MCF 10A (cell line): Measurements from ENCODE around the gene DENND4C. TPM values are rescaled to one million over a fixed set of nuclear protein-coding genes. Genes with fewer than 3 reads are reported as not detected.

Experiments used
- BruUV-seq: library from RNA; stranded (reverse); fragments of 400-500 nt; replicated peaks from 2 replicates; lab custom pipeline; 2021; lab: Mats Ljungman, UMichigan
- CTCF ChIA-PET: fragments of 300-600 bp; sonication (Branson Sonifier 250); formaldehyde crosslinking; extraction: SDS; loops from one replicate; lab custom pipeline; 2021; ENCODE audit warnings: antibody characterized with exemption, inconsistent platforms; lab: Yijun Ruan, JAX
- POLR2A ChIA-PET: fragments of 300-600, 350-650 bp; sonication (Branson Sonifier 250); formaldehyde crosslinking; extraction: SDS; loops from one replicate; lab custom pipeline; 2020; ENCODE audit warnings: antibody characterized with exemption, inconsistent platforms; lab: Yijun Ruan, JAX
- DNase-seq: peaks from one replicate; pipeline ENCODE4 v3.0.0-alpha.2; 2018; ENCODE audit not compliant: unreplicated experiment
- H3K27ac Mint-ChIP-seq: one replicate; pipeline ENCODE4 v1.8.0; 2022; ENCODE audit warnings: mild to moderate bottlenecking, low read depth, mixed read lengths; ENCODE audit not compliant: unreplicated experiment
- H3K27me3 Mint-ChIP-seq: one replicate; pipeline ENCODE4 v1.8.0; 2022; ENCODE audit warnings: mixed read lengths; ENCODE audit not compliant: insufficient read depth, unreplicated experiment
- H3K36me3 Mint-ChIP-seq: one replicate; pipeline ENCODE4 v1.8.0; 2022; ENCODE audit warnings: mild to moderate bottlenecking, moderate library complexity, mixed read lengths; ENCODE audit not compliant: insufficient read depth, unreplicated experiment
- H3K4me1 Mint-ChIP-seq: one replicate; pipeline ENCODE4 v1.8.0; 2022; ENCODE audit warnings: mixed read lengths; ENCODE audit not compliant: insufficient read depth, unreplicated experiment
- H3K4me3 Mint-ChIP-seq: one replicate; pipeline ENCODE4 v1.8.0; 2022; ENCODE audit warnings: mild to moderate bottlenecking, moderate library complexity, mixed read lengths; ENCODE audit not compliant: unreplicated experiment
- H3K9me3 Mint-ChIP-seq: one replicate; pipeline ENCODE4 v1.8.0; 2022; ENCODE audit warnings: mixed read lengths; ENCODE audit not compliant: unreplicated experiment
- CTCF ChIP-seq: fragments of 200-600 bp; IDR thresholded peaks from one replicate; pipeline ENCODE4 v1.8.0; 2022; ENCODE audit warnings: antibody characterized with exemption, mild to moderate bottlenecking; ENCODE audit not compliant: unreplicated experiment
- intact Hi-C: fragments of 100-400 bp; cut with micrococcal nuclease; formaldehyde crosslinking; loops from 2 replicates; pipeline ENCODE4 v1.14.1; 2022
- total RNA-seq: library from RNA; stranded (reverse); gene quantifications from 2 replicates; pipeline ENCODE4 v1.2.3, GENCODE V29; 2022

The DENND4C gene
- total RNA-seq, 1 experiment from 2014 or later, result 26.4 TPM

GRCh38 chr9:19231126-19231903, 822 bp downstream of the DENND4C start:
- H3K4me3 Mint-ChIP-seq, result no peak overlapping the region
- H3K4me1 Mint-ChIP-seq, result peaks cover 15% of the 10 kb centered on the region
- H3K36me3 Mint-ChIP-seq, result no peaks in the 10 kb centered on the region
- TF ChIP-seq CTCF, result no peak
- DNase-seq, result peak; percentile 33
- ChIA-PET CTCF (interaction anchor here (0.6 to 1.5 kb wide), 5 partner anchors 45 to 229 kb away, joined by 3 to 6 read pairs (median 3); partner anchors contain the start of gene RRAGA), POLR2A (interaction anchor here (0.7 to 5.8 kb wide), 26 partner anchors 10 to 226 kb away, joined by 3 to 84 read pairs (median 4); partner anchors contain the start of genes ACER2, HAUS6, RPS6 and RRAGA)
- no peaks in the 10 kb centered on the region for H3K27me3 Mint-ChIP-seq
- H3K9me3 Mint-ChIP-seq, result no peaks in the 10 kb centered on the region
- intact Hi-C loops, result loop anchor here (2.0 to 5.0 kb wide), 5 partner anchors 49 to 183 kb away; partner anchors contain the start of genes HAUS6 and RRAGA
- H3K27ac Mint-ChIP-seq, result no peak overlapping the region
- TSS peak; percentile 23 for BruUV-seq

DNA sequence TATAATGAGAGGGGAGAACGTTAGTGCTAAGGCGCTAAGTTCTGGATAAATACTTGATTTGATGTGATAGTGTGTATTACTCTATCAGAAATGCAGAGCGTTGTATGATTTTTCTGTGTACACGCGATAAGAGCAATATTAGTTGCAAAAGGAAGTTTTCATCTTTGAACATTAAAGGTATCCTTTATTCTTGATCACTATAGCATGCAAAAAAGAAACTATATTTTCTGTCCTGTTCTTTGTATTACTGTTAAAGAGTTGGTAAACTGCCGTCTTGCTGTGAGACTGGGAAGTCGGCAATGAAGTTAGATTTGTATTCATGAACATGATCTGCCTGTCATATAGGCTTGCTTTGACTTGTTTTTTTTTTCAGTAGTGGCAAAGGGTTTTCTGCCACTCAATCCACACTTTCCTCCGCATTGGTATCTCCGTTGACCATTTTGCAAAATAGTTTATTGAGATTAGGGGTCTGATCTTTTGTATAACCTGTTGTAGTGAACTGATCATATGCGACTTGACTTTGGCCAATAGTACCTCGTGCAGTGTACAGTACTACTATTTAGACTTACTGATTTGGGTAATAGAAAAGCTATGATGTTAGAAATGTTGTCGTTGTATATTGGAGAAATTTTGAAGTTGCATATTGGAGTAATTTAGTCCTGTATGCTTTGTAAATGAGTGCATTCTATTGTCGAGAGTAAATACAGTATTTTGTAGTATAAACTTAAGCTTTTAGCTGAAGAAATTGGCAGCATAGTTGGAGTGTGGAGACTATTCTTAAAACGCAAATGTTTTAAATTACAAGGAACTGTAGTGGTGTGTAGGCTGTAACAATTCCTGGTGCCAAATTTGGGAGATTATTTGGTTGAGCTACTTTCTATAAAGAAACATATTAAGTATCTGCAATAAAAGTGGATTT, 1.7 kb downstream of the DENND4C start:
- Mint-ChIP-seq H3K9me3 (no peaks in the 10 kb centered on the region), H3K4me3 (no peak overlapping the region), H3K27me3 (no peaks in the 10 kb centered on the region), H3K4me1 (peaks cover 17% of the 10 kb centered on the region), H3K27ac (no peak overlapping the region), H3K36me3 (peaks cover 6% of the 10 kb centered on the region)
- ChIA-PET CTCF (interaction anchor here (0.5 to 1.3 kb wide), 10 partner anchors 28 to 223 kb away, joined by 3 to 7 read pairs (median 3); no protein-coding TSS in a partner anchor), POLR2A (interaction anchor here (0.6 to 5.8 kb wide), 21 partner anchors 9 to 225 kb away, joined by 3 to 84 read pairs (median 5); partner anchors contain the start of genes RPS6 and RRAGA)
- TF ChIP-seq CTCF, result no peak
- intact Hi-C loops, result loop anchor here (2.0 to 5.0 kb wide), 5 partner anchors 50 to 183 kb away; partner anchors contain the start of genes HAUS6 and RRAGA
- DNase-seq, result peak; percentile 29
- no TSS peak for BruUV-seq

- Mint-ChIP-seq H3K27me3 (no peaks in the 10 kb centered on the region), H3K4me1 (peaks cover 17% of the 10 kb centered on the region), H3K4me3 (no peak overlapping the region), H3K27ac (no peak overlapping the region), H3K36me3 (peaks cover 7% of the 10 kb centered on the region), H3K9me3 (no peaks in the 10 kb centered on the region)
- intact Hi-C loops, result loop anchor here (5.0 kb wide), 2 partner anchors 51 to 54 kb away; no protein-coding TSS in a partner anchor
- CTCF ChIA-PET, result interaction anchor here (0.5 to 1.3 kb wide), 11 partner anchors 29 to 222 kb away, joined by 3 to 7 read pairs (median 3); no protein-coding TSS in a partner anchor
- peak; percentile 55 for DNase-seq
- POLR2A ChIA-PET, result interaction anchor here (0.6 to 5.8 kb wide), 13 partner anchors 9 to 183 kb away, joined by 3 to 84 read pairs (median 5); partner anchors contain the start of genes RPS6 and RRAGA
- no peak for TF ChIP-seq CTCF
- no TSS peak for BruUV-seq
These were observed 2.3 kb downstream of the DENND4C start for GRCh38 chr9:19232823-19233194.
